Nephron (organoid): ENCODE measurements around the gene DLAT.

ENCODE experiments used
- H3K27ac Mint-ChIP-seq, 3 experiments: 2 replicates each; pipeline ENCODE4 v1.8.0; 2020; ENCODE audit warnings: mixed read lengths in 3 of 3, mild to moderate bottlenecking in 2 of 3, moderate library complexity in 1 of 3
- H3K27me3 Mint-ChIP-seq: 2 replicates; pipeline ENCODE4 v1.8.0; 2021; ENCODE audit warnings: low read depth, mild to moderate bottlenecking, moderate library complexity, mixed read lengths
- H3K36me3 Mint-ChIP-seq: 2 replicates; pipeline ENCODE4 v1.8.0; 2020; ENCODE audit warnings: low read depth, mixed read lengths
- H3K4me1 Mint-ChIP-seq: 2 replicates; pipeline ENCODE4 v1.8.0; 2020; ENCODE audit warnings: mixed read lengths
- H3K4me3 Mint-ChIP-seq, 3 experiments: 2 replicates each; pipeline ENCODE4 v1.8.0; 2020; ENCODE audit warnings: mild to moderate bottlenecking in 3 of 3, mixed read lengths in 3 of 3, moderate library complexity in 2 of 3
- H3K9me3 Mint-ChIP-seq: 2 replicates; pipeline ENCODE4 v1.8.0; 2020; ENCODE audit warnings: mixed read lengths
- CTCF ChIP-seq, 3 experiments: fragments of 200-600 bp; sonication (generic); IDR thresholded peaks; one replicate each; pipeline ENCODE4 v1.5.0; 2021; ENCODE audit warnings: antibody characterized with exemption in 3 of 3; ENCODE audit not compliant: unreplicated experiment in 3 of 3

DLAT gene

GRCh38 chr11:112050721-112051120 is 25.5 kb downstream of the DLAT start:
- peaks cover 7% of the 10 kb centered on the region for H3K9me3 Mint-ChIP-seq
- no peaks in the 10 kb centered on the region for H3K27me3 Mint-ChIP-seq
- no peak overlapping the region for H3K4me3 Mint-ChIP-seq
- no peak for TF ChIP-seq CTCF (IDR thresholded peaks at IDR 0.05; ENCODE audit: unreplicated experiment in 3 of 3)
- H3K36me3 Mint-ChIP-seq = peaks cover 86% of the 10 kb centered on the region
- no peak overlapping the region for H3K27ac Mint-ChIP-seq
- no peaks in the 10 kb centered on the region for H3K4me1 Mint-ChIP-seq

GRCh38 chr11:112051768-112052167 is 26.6 kb downstream of the DLAT start:
- Mint-ChIP-seq H3K27ac (no peak overlapping the region), H3K4me3 (no peak overlapping the region), H3K9me3 (peaks cover 7% of the 10 kb centered on the region), H3K4me1 (no peaks in the 10 kb centered on the region), H3K36me3 (peaks cover 84% of the 10 kb centered on the region), H3K27me3 (no peaks in the 10 kb centered on the region)
- TF ChIP-seq CTCF (IDR thresholded peaks at IDR 0.05; ENCODE audit: unreplicated experiment in 3 of 3) = no peak

GRCh38 chr11:112057170-112057569 is 32.0 kb downstream of the DLAT start:
- H3K4me1 Mint-ChIP-seq = no peaks in the 10 kb centered on the region
- peaks cover 61% of the 10 kb centered on the region for H3K36me3 Mint-ChIP-seq

GRCh38 chr11:112058103-112058502 is 32.9 kb downstream of the DLAT start:
- no peak overlapping the region for H3K27ac Mint-ChIP-seq
- H3K36me3 Mint-ChIP-seq = peaks cover 60% of the 10 kb centered on the region
- H3K9me3 Mint-ChIP-seq = no peaks in the 10 kb centered on the region

More at GRCh38 chr11:112057170-112057569, 32.0 kb downstream of the DLAT start:
- Mint-ChIP-seq H3K9me3 (no peaks in the 10 kb centered on the region), H3K27me3 (no peaks in the 10 kb centered on the region), H3K27ac (peak overlapping the region in 2 of 3 experiments; percentile 23 to 32), H3K4me3 (no peak overlapping the region)
- TF ChIP-seq CTCF (IDR thresholded peaks at IDR 0.05; ENCODE audit: unreplicated experiment in 3 of 3) = no peak

GRCh38 chr11:112062923-112063322 is 37.7 kb downstream of the DLAT start:
- no peak overlapping the region for H3K4me3 Mint-ChIP-seq
- no peaks in the 10 kb centered on the region for H3K27me3 Mint-ChIP-seq
- H3K9me3 Mint-ChIP-seq = no peaks in the 10 kb centered on the region
- no peak for TF ChIP-seq CTCF (IDR thresholded peaks at IDR 0.05; ENCODE audit: unreplicated experiment in 3 of 3)
- peaks cover 30% of the 10 kb centered on the region for H3K36me3 Mint-ChIP-seq
- no peak overlapping the region for H3K27ac Mint-ChIP-seq
- no peaks in the 10 kb centered on the region for H3K4me1 Mint-ChIP-seq

More at GRCh38 chr11:112058103-112058502, 32.9 kb downstream of the DLAT start:
- no peak for TF ChIP-seq CTCF (IDR thresholded peaks at IDR 0.05; ENCODE audit: unreplicated experiment in 3 of 3)
- no peaks in the 10 kb centered on the region for H3K4me1 Mint-ChIP-seq
- no peaks in the 10 kb centered on the region for H3K27me3 Mint-ChIP-seq
- H3K4me3 Mint-ChIP-seq = no peak overlapping the region
